NCI-H510A treated with DMSO at 0.1 percent for 48 hours (cell line): Measurements from ENCODE around the gene EFNA3.
A peak's percentile ranks its signal among the peaks of the same experiment; 100 is the strongest.

Experiments used
- DNase-seq: peaks from one replicate; lab custom pipeline; 2025; lab: John Stamatoyannopoulos, UW

EFNA3 gene

DNA sequence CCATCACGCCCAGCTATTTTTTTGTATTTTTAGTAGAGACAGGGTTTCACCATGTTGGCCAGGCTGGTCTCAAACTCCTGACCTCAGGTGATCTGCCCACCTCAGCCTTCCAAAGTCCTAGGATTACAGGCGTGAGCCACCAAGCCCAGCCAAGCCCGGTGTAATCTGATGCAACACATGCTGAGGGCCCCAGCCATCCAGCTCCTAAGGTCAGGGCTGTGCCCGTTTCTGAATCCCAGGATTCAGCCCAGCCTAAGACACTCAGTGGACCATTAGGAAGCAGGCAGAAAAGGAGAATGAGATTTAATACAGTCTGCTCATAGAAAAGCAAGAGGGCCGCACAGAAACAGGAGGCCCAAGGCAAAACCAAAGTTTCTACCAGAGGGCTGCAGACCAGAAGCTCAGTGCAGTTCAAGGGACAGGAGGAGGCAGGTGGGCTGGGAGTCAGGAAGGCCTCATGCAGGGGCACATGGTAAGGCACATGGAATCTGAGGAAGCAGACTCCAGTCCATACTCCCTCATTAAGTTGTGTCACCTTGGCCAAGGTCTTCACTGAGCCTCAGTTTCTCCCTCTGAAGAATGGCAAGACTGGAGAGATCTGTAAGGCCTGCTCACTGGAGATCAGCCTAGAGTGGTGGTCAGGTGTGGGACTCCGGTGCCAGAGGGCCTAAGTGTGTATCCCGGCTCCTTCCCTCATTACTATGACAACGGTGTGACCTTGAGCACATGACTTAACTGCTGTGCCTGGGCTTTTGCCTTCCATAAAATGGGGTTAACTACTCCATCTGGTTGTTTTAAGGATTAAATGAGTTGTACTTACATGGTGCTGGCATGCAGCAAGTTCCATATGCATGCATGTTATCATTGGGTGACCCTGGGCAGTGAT, 29.9 kb upstream of the EFNA3 start:
- no peak for DNase-seq

- DNase-seq = peak; percentile 34
Measured at GRCh38 chr1:155049651-155050559, 28.7 kb upstream of the EFNA3 start.

DNA sequence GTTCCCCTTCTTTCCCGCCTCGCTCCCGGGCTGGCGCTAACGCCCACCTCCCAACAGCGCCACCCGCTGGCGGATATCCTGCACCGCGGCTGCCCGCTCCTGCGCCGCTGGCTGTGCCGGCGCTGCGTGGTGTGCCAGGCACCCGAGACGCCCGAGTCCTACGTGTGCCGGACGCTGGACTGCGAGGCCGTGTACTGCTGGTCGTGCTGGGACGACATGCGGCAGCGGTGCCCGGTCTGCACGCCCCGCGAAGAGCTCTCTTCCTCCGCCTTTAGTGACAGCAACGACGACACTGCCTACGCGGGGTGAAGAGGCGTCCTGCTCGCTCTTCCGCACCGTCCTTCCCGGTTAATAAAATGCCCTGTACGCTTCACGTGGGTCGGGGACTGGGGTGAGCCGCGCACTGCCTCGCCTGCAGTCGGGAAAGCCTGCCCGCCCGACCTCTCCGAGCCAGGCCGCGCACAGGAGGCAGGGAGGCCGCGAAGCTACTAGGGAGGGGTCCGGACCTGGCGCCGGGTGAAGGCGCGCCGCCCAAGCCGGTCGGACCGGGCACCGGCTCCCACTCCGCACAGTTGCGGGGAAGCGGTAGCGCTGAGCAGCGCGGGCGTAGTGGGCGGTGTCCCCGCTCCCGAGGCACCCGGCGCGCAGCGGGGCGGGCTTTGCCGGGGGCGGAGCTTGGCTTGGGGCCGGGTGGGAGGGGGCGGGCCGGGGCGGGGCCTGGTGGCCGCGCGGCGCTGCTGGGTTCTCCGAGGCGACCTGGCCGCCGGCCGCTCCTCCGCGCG, 27.9 kb upstream of the EFNA3 start, which contains the start of gene ADAM15:
Gene ADAM15 (plus strand): TSS at position 757 of the 782 bp plus-strand sequence. CDS start 71 bp downstream, outside the sequence.
- peak; percentile 83 for DNase-seq

- DNase-seq = no peak
Measured at GRCh38 chr1:155051342-155051776, 27.3 kb upstream of the EFNA3 start.

DNA sequence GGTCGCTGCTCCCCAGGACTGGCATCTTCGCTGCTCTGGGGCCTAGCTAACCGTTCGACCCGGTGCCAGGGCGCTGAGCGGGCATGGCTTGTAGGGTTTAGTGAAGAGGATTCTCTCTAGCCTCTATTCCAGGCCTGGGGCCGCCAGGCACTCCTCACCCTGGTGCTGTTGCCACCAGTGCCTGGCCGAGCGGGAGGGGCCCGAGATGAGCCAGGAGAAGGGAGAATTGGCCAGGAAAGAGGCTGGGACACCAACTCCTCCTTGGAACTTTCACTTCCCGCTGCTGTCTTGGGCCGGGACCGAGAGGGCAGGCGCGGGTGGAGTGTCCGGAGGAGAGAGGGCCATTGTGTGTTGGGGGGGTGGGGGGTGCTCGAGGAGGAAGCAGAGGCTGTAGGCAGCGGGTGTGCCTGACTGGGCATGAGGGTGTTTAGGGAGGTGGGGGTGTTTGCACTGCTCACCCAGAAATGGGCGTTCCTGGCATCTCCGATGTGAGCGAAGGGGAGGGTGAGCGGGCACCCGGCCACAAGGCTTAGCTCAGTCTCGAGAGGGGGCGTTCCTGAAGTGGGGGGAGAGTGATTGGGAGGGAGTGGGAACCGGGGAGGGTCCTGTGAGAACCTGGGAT, 26.7 kb upstream of the EFNA3 start:
- peak; percentile 34 for DNase-seq

DNA sequence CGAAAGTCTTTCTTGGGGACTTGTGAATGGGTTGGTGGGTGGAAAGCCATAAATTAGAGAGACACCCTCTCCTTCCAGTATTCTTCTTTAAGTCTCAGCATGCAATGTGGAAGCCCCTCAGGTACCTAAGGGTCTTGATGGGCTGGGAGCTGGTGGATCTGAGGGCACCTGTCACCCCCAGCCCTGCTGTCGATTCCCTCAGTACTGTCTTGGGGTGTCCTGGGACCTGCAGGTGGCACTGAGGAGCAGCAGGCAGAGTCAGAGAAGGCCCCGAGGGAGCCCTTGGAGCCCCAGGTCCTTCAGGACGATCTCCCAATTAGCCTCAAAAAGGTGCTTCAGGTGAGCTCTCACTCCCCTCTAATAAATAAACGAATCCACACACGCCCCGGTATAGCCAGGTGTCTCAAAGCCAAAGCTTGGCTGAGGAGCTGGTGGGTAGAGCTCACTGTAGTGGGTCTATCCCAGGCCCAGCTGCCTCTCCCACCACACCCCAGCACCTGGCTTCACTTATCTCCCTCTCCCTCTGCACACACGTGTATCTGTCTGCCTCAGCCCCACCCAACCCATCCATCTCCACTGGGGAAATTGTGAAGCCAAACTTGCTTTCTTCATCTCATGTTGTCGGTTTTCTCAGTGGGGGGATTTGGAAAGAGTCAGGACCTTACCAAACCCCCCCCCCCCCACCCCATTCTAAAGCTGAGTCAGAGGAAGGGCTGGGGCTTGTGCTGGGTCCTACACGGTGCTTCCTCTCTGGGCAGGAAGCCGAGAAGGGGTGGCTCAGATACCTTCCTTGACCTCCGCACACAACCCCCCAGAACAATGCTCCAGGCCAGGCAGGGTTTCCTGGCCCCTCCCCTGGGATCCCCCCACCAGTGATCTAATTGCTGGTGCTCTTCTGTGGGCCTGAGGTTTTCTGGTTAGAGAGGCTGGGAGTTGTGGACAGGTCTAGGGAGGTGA, 25.9 kb upstream of the EFNA3 start:
- DNase-seq = no peak

- no peak for DNase-seq
Measured at GRCh38 chr1:155053531-155054105, 25.0 kb upstream of the EFNA3 start.

DNA sequence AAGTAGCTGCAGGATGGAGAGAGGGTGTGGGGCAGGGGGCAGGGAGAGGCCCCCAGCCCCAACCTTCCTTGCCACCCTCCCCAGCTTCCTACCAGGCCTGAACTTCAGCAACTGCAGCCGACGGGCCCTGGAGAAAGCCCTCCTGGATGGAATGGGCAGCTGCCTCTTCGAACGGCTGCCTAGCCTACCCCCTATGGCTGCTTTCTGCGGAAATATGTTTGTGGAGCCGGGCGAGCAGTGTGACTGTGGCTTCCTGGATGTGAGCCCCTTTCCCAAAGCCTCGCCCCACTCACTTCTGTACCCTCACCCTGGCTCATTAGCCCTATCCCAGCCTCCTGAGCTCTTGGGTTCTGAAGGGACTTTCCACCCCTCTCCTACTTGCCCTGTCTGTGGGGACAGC, 21.5 kb upstream of the EFNA3 start:
- DNase-seq = no peak

- no peak for DNase-seq
Measured at GRCh38 chr1:155057788-155058211, 20.8 kb upstream of the EFNA3 start.

GRCh38 chr1:155060736-155061135, 17.9 kb upstream of the EFNA3 start:
- DNase-seq = no peak

DNA sequence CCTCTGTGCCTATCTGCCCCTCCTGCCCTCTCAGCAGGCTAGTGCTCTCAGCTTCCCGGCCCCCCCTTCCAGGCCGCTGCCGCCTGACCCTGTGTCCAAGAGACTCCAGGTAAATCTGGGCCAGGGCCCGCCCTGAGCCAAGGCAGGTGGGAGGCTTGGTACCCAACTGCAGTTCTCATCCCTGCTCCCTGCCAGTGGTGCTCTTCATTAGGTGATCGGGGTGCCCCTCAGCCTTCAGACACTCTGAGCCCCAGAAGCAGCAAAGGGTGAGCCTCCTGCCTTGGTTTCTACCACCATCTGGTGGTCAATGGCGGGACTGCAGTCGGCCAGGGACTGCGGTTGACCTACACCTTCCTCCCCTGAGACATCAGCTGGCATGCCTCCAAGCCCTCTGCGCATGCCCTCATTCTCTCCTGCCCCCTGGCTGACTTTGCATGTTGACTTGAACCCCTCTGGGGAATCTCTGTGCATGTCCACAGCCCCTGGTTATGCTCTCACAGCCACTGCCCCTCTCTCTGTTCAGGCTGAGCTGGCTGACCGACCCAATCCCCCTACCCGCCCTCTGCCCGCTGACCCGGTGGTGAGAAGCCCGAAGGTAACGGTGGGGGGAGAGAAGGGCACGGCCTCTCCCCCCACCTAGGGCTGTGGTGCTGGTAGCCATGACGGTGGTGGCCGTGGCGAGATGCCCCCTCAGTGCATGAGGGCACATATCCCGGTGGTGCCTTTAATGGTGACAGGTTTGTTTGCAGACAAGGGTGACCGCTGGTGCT, 17.1 kb upstream of the EFNA3 start:
- peak; percentile 81 for DNase-seq

DNA sequence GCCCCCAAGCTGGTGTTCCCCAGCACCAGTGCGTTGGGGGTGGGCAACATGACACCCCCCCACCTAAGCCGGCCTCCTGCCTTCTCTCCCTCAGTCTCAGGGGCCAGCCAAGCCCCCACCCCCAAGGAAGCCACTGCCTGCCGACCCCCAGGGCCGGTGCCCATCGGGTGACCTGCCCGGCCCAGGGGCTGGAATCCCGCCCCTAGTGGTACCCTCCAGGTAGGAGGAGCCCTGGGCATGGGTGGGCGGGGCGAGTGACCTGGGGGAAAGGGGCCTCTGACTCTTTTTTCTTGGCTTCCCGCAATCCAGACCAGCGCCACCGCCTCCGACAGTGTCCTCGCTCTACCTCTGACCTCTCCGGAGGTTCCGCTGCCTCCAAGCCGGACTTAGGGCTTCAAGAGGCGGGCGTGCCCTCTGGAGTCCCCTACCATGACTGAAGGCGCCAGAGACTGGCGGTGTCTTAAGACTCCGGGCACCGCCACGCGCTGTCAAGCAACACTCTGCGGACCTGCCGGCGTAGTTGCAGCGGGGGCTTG, 16.4 kb upstream of the EFNA3 start:
- DNase-seq = no peak

- peak; percentile 70 for DNase-seq
Measured at GRCh38 chr1:155062702-155063411, 15.8 kb upstream of the EFNA3 start.

DNA sequence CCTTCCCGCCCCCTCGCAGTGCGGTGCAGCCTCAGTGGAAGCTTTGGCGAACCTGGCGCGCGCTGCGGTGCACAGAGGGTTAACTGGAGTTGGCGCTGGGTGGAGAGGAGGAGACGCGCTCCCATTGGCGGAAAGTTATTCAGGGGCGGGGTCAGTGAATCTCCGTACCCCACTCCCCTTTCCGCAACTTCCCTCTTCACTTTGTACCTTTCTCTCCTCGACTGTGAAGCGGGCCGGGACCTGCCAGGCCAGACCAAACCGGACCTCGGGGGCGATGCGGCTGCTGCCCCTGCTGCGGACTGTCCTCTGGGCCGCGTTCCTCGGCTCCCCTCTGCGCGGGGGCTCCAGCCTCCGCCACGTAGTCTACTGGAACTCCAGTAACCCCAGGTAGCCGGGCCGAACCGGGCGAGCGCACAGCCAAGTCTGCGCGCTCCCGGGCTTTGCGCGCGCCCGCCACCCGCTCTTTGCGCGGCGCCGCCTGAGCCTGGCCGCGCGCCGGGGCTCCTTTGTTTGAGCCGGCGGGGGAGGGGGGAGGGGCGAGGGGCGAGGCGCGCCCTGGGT, 15.0 kb upstream of the EFNA3 start, which contains the start of gene EFNA4:
Gene EFNA4 (plus strand): TSS at position 191 of the 561 bp plus-strand sequence. CDS start 84 bp downstream, at position 275.
- DNase-seq = peak; percentile 85

- DNase-seq = peak; percentile 53
Measured at GRCh38 chr1:155064111-155064831, 14.4 kb upstream of the EFNA3 start.

DNA sequence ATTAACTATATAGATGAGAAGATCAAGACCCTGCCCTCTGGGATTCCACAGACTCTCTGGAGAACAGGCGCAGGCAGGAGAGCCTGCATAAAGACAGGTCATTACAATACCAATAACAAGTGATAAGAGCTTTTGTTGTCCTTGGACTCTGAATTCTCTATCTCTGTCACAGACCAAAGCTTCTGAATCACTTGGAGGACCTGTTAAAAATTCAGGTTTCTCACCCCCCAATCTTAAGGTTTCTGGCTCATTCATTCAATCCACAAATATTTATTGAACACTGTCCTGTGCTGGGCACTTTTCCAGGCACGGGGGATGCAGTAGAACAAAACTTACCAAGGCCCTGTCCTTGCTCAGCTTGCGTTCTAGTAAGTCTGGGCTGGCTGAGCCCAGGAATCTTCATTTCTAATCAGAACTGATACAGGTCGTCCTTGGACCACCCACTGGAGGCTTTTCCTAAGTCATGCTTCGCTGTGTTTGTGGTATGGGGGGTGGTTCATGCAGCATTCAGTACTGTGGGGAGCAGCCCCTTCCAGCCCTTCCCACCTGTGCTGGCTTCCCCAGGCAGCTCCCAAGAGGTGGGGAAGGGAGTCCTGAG, 13.7 kb upstream of the EFNA3 start:
- no peak for DNase-seq
